ENCODE results near the gene PNMA8A. TPM values are rescaled to one million over a fixed set of nuclear protein-coding genes. Genes with fewer than 3 reads are reported as not detected.

The PNMA8A gene
- total RNA-seq, 1 experiment from 2014 or later: not detected

- no peak overlapping the region for H3K27ac ChIP-seq (ENCODE audit: low read length)
- no peaks in the 10 kb centered on the region for H3K9me3 ChIP-seq (ENCODE audit: low read length)
- H3K4me1 ChIP-seq (ENCODE audit: low read length): peaks cover 3% of the 10 kb centered on the region; the same call in 1 of the 2 replicates
- H3K27me3 ChIP-seq (ENCODE audit: low read length): no peaks in the 10 kb centered on the region
- H2AFZ ChIP-seq (ENCODE audit: low read length): no peak overlapping the region
- DNase-seq: no peak
- H3K9me2 ChIP-seq (replicated peaks; ENCODE audit: insufficient read depth, low read length): no peaks in the 10 kb centered on the region
- no peak overlapping the region for H3K9ac ChIP-seq (ENCODE audit: low read length)
- H4K20me1 ChIP-seq (ENCODE audit: insufficient read depth, low read depth, low read length): no peaks in the 10 kb centered on the region
- H3K4me3 ChIP-seq (ENCODE audit: low read length): no peak overlapping the region
- H3K4me2 ChIP-seq (ENCODE audit: low read depth, low read length, poor library complexity, severe bottlenecking): no peak overlapping the region
- no peaks in the 10 kb centered on the region for H3K79me2 ChIP-seq (ENCODE audit: low read length)
- no peaks in the 10 kb centered on the region for H3K36me3 ChIP-seq (ENCODE audit: insufficient read depth, low read length)
These were observed 43.8 kb downstream of the PNMA8A start for GRCh38 chr19:46427518-46428045.

GRCh38 chr19:46426506-46427162 is 44.7 kb downstream of the PNMA8A start:
- Histone ChIP-seq H3K4me3 (ENCODE audit: low read length) (peak overlapping the region; percentile 51; the same call in 1 of the 2 replicates), H4K20me1 (ENCODE audit: insufficient read depth, low read depth, low read length) (no peaks in the 10 kb centered on the region), H3K4me2 (ENCODE audit: low read depth, low read length, poor library complexity, severe bottlenecking) (peak overlapping the region; percentile 54), H3K27ac (ENCODE audit: low read length) (no peak overlapping the region), H2AFZ (ENCODE audit: low read length) (peak overlapping the region; percentile 57; the same call in 1 of the 2 replicates), H3K9me2 (replicated peaks; ENCODE audit: insufficient read depth, low read length) (no peaks in the 10 kb centered on the region), H3K79me2 (ENCODE audit: low read length) (no peaks in the 10 kb centered on the region), H3K36me3 (ENCODE audit: insufficient read depth, low read length) (no peaks in the 10 kb centered on the region), H3K9me3 (ENCODE audit: low read length) (no peaks in the 10 kb centered on the region), H3K4me1 (ENCODE audit: low read length) (peaks cover 3% of the 10 kb centered on the region; the same call in 1 of the 2 replicates), H3K9ac (ENCODE audit: low read length) (peak overlapping the region; percentile 46; the same call in 1 of the 2 replicates), H3K27me3 (ENCODE audit: low read length) (no peaks in the 10 kb centered on the region)
- DNase-seq: peak; percentile 75

- Histone ChIP-seq H3K79me2 (ENCODE audit: low read length) (no peaks in the 10 kb centered on the region), H3K4me3 (ENCODE audit: low read length) (peak overlapping the region; percentile 51; the same call in 1 of the 2 replicates), H2AFZ (ENCODE audit: low read length) (no peak overlapping the region; the same call in 1 of the 2 replicates), H3K36me3 (ENCODE audit: insufficient read depth, low read length) (no peaks in the 10 kb centered on the region), H3K27me3 (ENCODE audit: low read length) (no peaks in the 10 kb centered on the region), H3K4me1 (ENCODE audit: low read length) (peaks cover 3% of the 10 kb centered on the region; the same call in 1 of the 2 replicates), H4K20me1 (ENCODE audit: insufficient read depth, low read depth, low read length) (no peaks in the 10 kb centered on the region), H3K9me3 (ENCODE audit: low read length) (no peaks in the 10 kb centered on the region), H3K27ac (ENCODE audit: low read length) (no peak overlapping the region), H3K9me2 (replicated peaks; ENCODE audit: insufficient read depth, low read length) (no peaks in the 10 kb centered on the region), H3K4me2 (ENCODE audit: low read depth, low read length, poor library complexity, severe bottlenecking) (peak overlapping the region; percentile 54), H3K9ac (ENCODE audit: low read length) (no peak overlapping the region)
- DNase-seq: no peak
These were observed 45.3 kb downstream of the PNMA8A start for GRCh38 chr19:46426035-46426505.

- Histone ChIP-seq H3K79me2 (ENCODE audit: low read length) (no peaks in the 10 kb centered on the region), H3K4me1 (ENCODE audit: low read length) (peaks cover 3% of the 10 kb centered on the region; the same call in 1 of the 2 replicates), H2AFZ (ENCODE audit: low read length) (no peak overlapping the region), H3K9me2 (replicated peaks; ENCODE audit: insufficient read depth, low read length) (no peaks in the 10 kb centered on the region), H3K36me3 (ENCODE audit: insufficient read depth, low read length) (no peaks in the 10 kb centered on the region), H3K27me3 (ENCODE audit: low read length) (no peaks in the 10 kb centered on the region), H3K4me2 (ENCODE audit: low read depth, low read length, poor library complexity, severe bottlenecking) (no peak overlapping the region), H4K20me1 (ENCODE audit: insufficient read depth, low read depth, low read length) (no peaks in the 10 kb centered on the region), H3K9ac (ENCODE audit: low read length) (no peak overlapping the region), H3K4me3 (ENCODE audit: low read length) (no peak overlapping the region), H3K27ac (ENCODE audit: low read length) (no peak overlapping the region), H3K9me3 (ENCODE audit: low read length) (no peaks in the 10 kb centered on the region)
- DNase-seq: no peak
These were observed 48.2 kb downstream of the PNMA8A start for GRCh38 chr19:46423188-46423587.

- no peak overlapping the region for H3K27ac ChIP-seq (ENCODE audit: low read length)
- H3K27me3 ChIP-seq (ENCODE audit: low read length): no peaks in the 10 kb centered on the region
- peaks cover 3% of the 10 kb centered on the region; the same call in 1 of the 2 replicates for H3K4me1 ChIP-seq (ENCODE audit: low read length)
- H2AFZ ChIP-seq (ENCODE audit: low read length): no peak overlapping the region
- no peak overlapping the region for H3K4me3 ChIP-seq (ENCODE audit: low read length)
- H4K20me1 ChIP-seq (ENCODE audit: insufficient read depth, low read depth, low read length): no peaks in the 10 kb centered on the region
- no peaks in the 10 kb centered on the region for H3K36me3 ChIP-seq (ENCODE audit: insufficient read depth, low read length)
- no peak overlapping the region for H3K4me2 ChIP-seq (ENCODE audit: low read depth, low read length, poor library complexity, severe bottlenecking)
- DNase-seq: no peak
- no peak overlapping the region for H3K9ac ChIP-seq (ENCODE audit: low read length)
- H3K9me2 ChIP-seq (replicated peaks; ENCODE audit: insufficient read depth, low read length): no peaks in the 10 kb centered on the region
- no peaks in the 10 kb centered on the region for H3K79me2 ChIP-seq (ENCODE audit: low read length)
- no peaks in the 10 kb centered on the region for H3K9me3 ChIP-seq (ENCODE audit: low read length)
These were observed 49.0 kb downstream of the PNMA8A start for GRCh38 chr19:46422344-46422743.

GRCh38 chr19:46420056-46420455 is 51.3 kb downstream of the PNMA8A start:
- Histone ChIP-seq H3K27ac (ENCODE audit: low read length) (no peak overlapping the region), H3K9me3 (ENCODE audit: low read length) (no peaks in the 10 kb centered on the region), H3K36me3 (ENCODE audit: insufficient read depth, low read length) (no peaks in the 10 kb centered on the region), H3K79me2 (ENCODE audit: low read length) (no peaks in the 10 kb centered on the region), H3K9ac (ENCODE audit: low read length) (no peak overlapping the region), H4K20me1 (ENCODE audit: insufficient read depth, low read depth, low read length) (no peaks in the 10 kb centered on the region), H3K27me3 (ENCODE audit: low read length) (no peaks in the 10 kb centered on the region), H2AFZ (ENCODE audit: low read length) (no peak overlapping the region), H3K9me2 (replicated peaks; ENCODE audit: insufficient read depth, low read length) (no peaks in the 10 kb centered on the region), H3K4me2 (ENCODE audit: low read depth, low read length, poor library complexity, severe bottlenecking) (no peak overlapping the region), H3K4me1 (ENCODE audit: low read length) (no peaks in the 10 kb centered on the region), H3K4me3 (ENCODE audit: low read length) (no peak overlapping the region)
- DNase-seq: no peak

Other genes starting within 250 kb of the PNMA8A start
- gene IGFL1, start 241.8 kb downstream of the PNMA8A start, total RNA-seq (2014; rRNA removed; shearing (Covaris generic); ENCODE audit: low replicate concordance): not detected in 2 replicates
- not detected in 2 replicates for gene HIF3A, start 174.5 kb downstream of the PNMA8A start, total RNA-seq (2014; rRNA removed; shearing (Covaris generic); ENCODE audit: low replicate concordance)
- gene PPP5C, start 124.5 kb downstream of the PNMA8A start, total RNA-seq (2014; rRNA removed; shearing (Covaris generic); ENCODE audit: low replicate concordance): 31.1 and 57.5 TPM in 2 replicates
- gene CCDC8, start 58.0 kb downstream of the PNMA8A start, total RNA-seq (2014; rRNA removed; shearing (Covaris generic); ENCODE audit: low replicate concordance): not detected in 2 replicates
- not detected in 2 replicates for gene PNMA8C, start 42.6 kb downstream of the PNMA8A start, total RNA-seq (2014; rRNA removed; shearing (Covaris generic); ENCODE audit: low replicate concordance)
- not detected in 2 replicates for gene PNMA8B, start 24.3 kb upstream of the PNMA8A start, total RNA-seq (2014; rRNA removed; shearing (Covaris generic); ENCODE audit: low replicate concordance)
- gene CALM3, start 129.8 kb upstream of the PNMA8A start, total RNA-seq (2014; rRNA removed; shearing (Covaris generic); ENCODE audit: low replicate concordance): 103 and 122 TPM in 2 replicates
- not detected in 2 replicates for gene PTGIR, start 153.5 kb upstream of the PNMA8A start, total RNA-seq (2014; rRNA removed; shearing (Covaris generic); ENCODE audit: low replicate concordance)
- gene GNG8, start 164.6 kb upstream of the PNMA8A start, total RNA-seq (2014; rRNA removed; shearing (Covaris generic); ENCODE audit: low replicate concordance): not detected in 2 replicates
- 0.14 and 0.19 TPM in 2 replicates for gene DACT3, start 189.6 kb upstream of the PNMA8A start, total RNA-seq (2014; rRNA removed; shearing (Covaris generic); ENCODE audit: low replicate concordance)
- 20.0 and 34.6 TPM in 2 replicates for gene PRKD2, start 245.6 kb upstream of the PNMA8A start, total RNA-seq (2014; rRNA removed; shearing (Covaris generic); ENCODE audit: low replicate concordance)